K562 (cell line): ENCODE measurements around the gene ADGRB2. TPM values are rescaled to one million over a fixed set of nuclear protein-coding genes. Genes with fewer than 3 reads are reported as not detected.

Source experiments
- ATAC-seq: fragments of 200-7000 bp; cut with Tn5 transposase; 3 replicates; pipeline ENCODE4 v1.9.1; 2020; ENCODE audit warnings: moderate library complexity
- BruUV-seq: library from RNA; stranded (reverse); fragments of 400-500 nt; replicated peaks from 2 replicates; lab custom pipeline; 2021; lab: Mats Ljungman, UMichigan
- CTCF ChIA-PET: fragments of 300-600 bp; formaldehyde crosslinking; extraction: SDS; loops from one replicate; lab custom pipeline; 2021; ENCODE audit warnings: low intra/inter-chr PET ratio; lab: Yijun Ruan, JAX
- POLR2A ChIA-PET: fragments of 300-600, 350-650 bp; sonication (Branson Sonifier 250); formaldehyde crosslinking; extraction: SDS; loops from one replicate; lab custom pipeline; 2021; ENCODE audit warnings: antibody characterized with exemption, inconsistent platforms; lab: Yijun Ruan, JAX
- DNase-seq, 4 experiments: peaks; one replicate each; pipeline versions ENCODE4 v3.0.0 to v3.0.0-alpha.2; 2011 to 2018; ENCODE audit warnings: low spot score in 3 of 4, mixed read lengths in 3 of 4; ENCODE audit errors: extremely low read depth in 1 of 4
- FAIRE-seq: peaks from 2 replicates; lab custom pipeline; 2011; peaks lifted over from hg19 to GRCh38; lab: Jason Lieb, UNC
- H2AFZ ChIP-seq: 2 replicates; pipeline ENCODE4 v1.6.0; 2011; ENCODE audit warnings: low read depth, low read length, control low read depth, inconsistent platforms
- H3K27ac ChIP-seq: fragments of 200-600 bp; 3 replicates; pipeline ENCODE4 v1.8.0; 2011; ENCODE audit warnings: low read depth, mild to moderate bottlenecking, control low read depth, inconsistent platforms, low read length, moderate library complexity, mixed read lengths; ENCODE audit errors: extremely low read depth
- H3K27me3 ChIP-seq, 2 experiments: fragments of 300-600 bp in 1 of 2; 2 replicates in 1 of 2; 3 replicates in 1 of 2; pipeline versions ENCODE4 v1.6.0 to v1.8.0; 2011; ENCODE audit warnings: inconsistent platforms in 2 of 2, low read length in 2 of 2, mild to moderate bottlenecking in 1 of 2, mixed read lengths in 1 of 2, moderate library complexity in 1 of 2; ENCODE audit not compliant: control insufficient read depth in 2 of 2, insufficient read depth in 2 of 2
- H3K36me3 ChIP-seq: fragments of 300-600 bp; 3 replicates; pipeline ENCODE4 v1.8.0; 2011; ENCODE audit warnings: mild to moderate bottlenecking, low read length, inconsistent platforms; ENCODE audit not compliant: control insufficient read depth, insufficient read depth
- H3K4me1 ChIP-seq, 2 experiments: fragments of 200-600 bp in 1 of 2; replicated peaks in 1 of 2; 2 replicates in 1 of 2; 3 replicates in 1 of 2; pipeline versions ENCODE4 v1.5.1 to v1.8.0; 2011; ENCODE audit warnings: inconsistent platforms in 2 of 2, low read length in 2 of 2, mild to moderate bottlenecking in 1 of 2, mixed read lengths in 1 of 2, moderate library complexity in 1 of 2; ENCODE audit not compliant: control insufficient read depth in 2 of 2, insufficient read depth in 2 of 2
- H3K4me2 ChIP-seq: 2 replicates; pipeline ENCODE4 v1.6.1; 2011; ENCODE audit warnings: low read length, control low read depth, inconsistent platforms, mixed read lengths; ENCODE audit not compliant: insufficient read depth
- H3K4me3 ChIP-seq: fragments of 200-600 bp; sonication (generic), shearing (Covaris generic); 2 replicates; pipeline ENCODE4 v1.5.1; 2016; ENCODE audit warnings: control low read depth, inconsistent platforms
- H3K79me2 ChIP-seq: fragments of 200-600 bp; 3 replicates; pipeline ENCODE4 v1.8.0; 2011; ENCODE audit warnings: low read length, inconsistent platforms; ENCODE audit not compliant: control insufficient read depth, insufficient read depth
- H3K9ac ChIP-seq, 2 experiments: 2 replicates each; pipeline versions ENCODE4 v1.6.0 to v1.6.1; 2011; ENCODE audit warnings: low read depth in 2 of 2, low read length in 2 of 2, control low read depth in 1 of 2, inconsistent platforms in 1 of 2, mild to moderate bottlenecking in 1 of 2, mixed read lengths in 1 of 2; ENCODE audit not compliant: insufficient read depth in 1 of 2
- H3K9me1 ChIP-seq: one replicate; pipeline ENCODE4 v1.6.0; 2011; ENCODE audit warnings: inconsistent platforms, mild to moderate bottlenecking, low read length, moderate library complexity; ENCODE audit not compliant: control insufficient read depth, insufficient read depth
- H3K9me3 ChIP-seq: replicated peaks from 2 replicates; pipeline ENCODE4 v1.5.1; 2011; ENCODE audit warnings: low read depth, low read length, inconsistent platforms; ENCODE audit not compliant: control insufficient read depth, insufficient read depth
- H4K20me1 ChIP-seq: replicated peaks from 2 replicates; pipeline ENCODE4 v1.6.1; 2011; ENCODE audit warnings: low read length, inconsistent platforms, mixed read lengths; ENCODE audit not compliant: control insufficient read depth, insufficient read depth
- ADNP ChIP-seq: fragments of 200-800 bp; sonication (Bioruptor generic); IDR thresholded peaks from 2 replicates; pipeline ENCODE4 v1.6.1; 2016; ENCODE audit warnings: missing genetic modification characterization, missing compliant biosample characterization
- CEBPB ChIP-seq: fragments of 450-650 bp; IDR thresholded peaks from 2 replicates; pipeline ENCODE4 v1.6.1; 2016; ENCODE audit warnings: missing genetic modification characterization, missing compliant biosample characterization
- CHD4 ChIP-seq: fragments of 200-600 bp; sonication (generic); IDR thresholded peaks from 3 replicates; pipeline ENCODE4 v1.6.1; 2012; ENCODE audit warnings: low read depth, mild to moderate bottlenecking, mixed read lengths, low read length, inconsistent platforms; ENCODE audit not compliant: insufficient read depth, insufficient replicate concordance, poor library complexity, severe bottlenecking
- CREB1 ChIP-seq, 2 experiments: sonication (generic) in 1 of 2; formaldehyde crosslinking in 1 of 2; IDR thresholded peaks; 2 replicates each; pipeline versions ENCODE4 v1.6.1 to v1.8.0; 2012 to 2022; ENCODE audit warnings: inconsistent platforms in 1 of 2, mild to moderate bottlenecking in 1 of 2, missing genetic modification reagents in 1 of 2, moderate library complexity in 1 of 2
- FOXJ2 ChIP-seq: fragments of 200-800 bp; sonication (Bioruptor generic); IDR thresholded peaks from 2 replicates; pipeline ENCODE4 v1.6.1; 2016; ENCODE audit warnings: missing genetic modification characterization, missing compliant biosample characterization
- KDM1A ChIP-seq, 2 experiments: fragments of 450-650 bp; IDR thresholded peaks; 2 replicates each; pipeline ENCODE4 v1.6.1; 2016; ENCODE audit warnings: mild to moderate bottlenecking in 2 of 2
- MAFG ChIP-seq: fragments of 450-650 bp; conservative IDR thresholded peaks from 2 replicates; pipeline ENCODE4 v1.6.1; 2016; ENCODE audit warnings: missing genetic modification characterization, missing compliant biosample characterization
- MECOM ChIP-seq: fragments of 250-450 bp; sonication (Bioruptor Pico); IDR thresholded peaks from 2 replicates; pipeline ENCODE4 v1.8.0; 2022; ENCODE audit warnings: inconsistent platforms
- NUFIP1 ChIP-seq: fragments of 450-650 bp; IDR thresholded peaks from 2 replicates; pipeline ENCODE4 v1.6.1; 2018; ENCODE audit not compliant: partially characterized antibody
- PYGO2 ChIP-seq: fragments of 450-650 bp; IDR thresholded peaks from 2 replicates; pipeline ENCODE4 v1.6.1; 2016; ENCODE audit warnings: mild to moderate bottlenecking, missing genetic modification characterization, moderate library complexity, missing compliant biosample characterization
- RBM39 ChIP-seq: fragments of 200-400 bp; formaldehyde crosslinking; optimal IDR thresholded peaks from 2 replicates; pipeline ENCODE3; 2018; ENCODE audit warnings: low read depth, low read length
- SMARCA5 ChIP-seq: fragments of 450-650 bp; IDR thresholded peaks from 2 replicates; pipeline ENCODE4 v1.6.1; 2016
- SRSF3 ChIP-seq: fragments of 200-400 bp; formaldehyde crosslinking; IDR thresholded peaks from 2 replicates; pipeline ENCODE4 v1.6.1; 2016; ENCODE audit warnings: mild to moderate bottlenecking, low read length, moderate library complexity; ENCODE audit not compliant: insufficient read depth
- TCF3 ChIP-seq: sonication (generic); formaldehyde crosslinking; IDR thresholded peaks from 2 replicates; pipeline ENCODE4 v1.4.0; 2020; ENCODE audit warnings: mild to moderate bottlenecking, missing genetic modification reagents
- ZC3H11A ChIP-seq: IDR thresholded peaks from 2 replicates; pipeline ENCODE4 v1.6.1; 2012; ENCODE audit warnings: low read depth, low read length, improper control_type of control experiment
- ZC3H8 ChIP-seq: fragments of 450-650 bp; IDR thresholded peaks from 2 replicates; pipeline ENCODE4 v1.6.1; 2017
- ZKSCAN1 ChIP-seq: fragments of 150-350 bp; IDR thresholded peaks from 2 replicates; pipeline ENCODE4 v1.6.1; 2016; ENCODE audit warnings: low read depth, low read length
- ZKSCAN3 ChIP-seq: fragments of 250-450 bp; sonication (Bioruptor Pico); IDR thresholded peaks from 2 replicates; pipeline ENCODE4 v1.4.0; 2020
- ZNF3 ChIP-seq: fragments of 250-450 bp; sonication (Bioruptor Pico); IDR thresholded peaks from 2 replicates; pipeline ENCODE4 v1.5.0; 2021; ENCODE audit warnings: mild to moderate bottlenecking, moderate library complexity
- ZNF324 ChIP-seq: fragments of 250-450 bp; sonication (Bioruptor Pico); IDR thresholded peaks from 2 replicates; pipeline ENCODE4 v1.4.0; 2020; ENCODE audit warnings: mild to moderate bottlenecking
- WGBS: fragments of 100-300 bp; shearing (Covaris generic); methylation state at CpG from one replicate; pipeline ENCODE4 v1.1.6; 2016; ENCODE audit warnings: low coverage, mixed read lengths; ENCODE audit not compliant: insufficient coverage; ENCODE audit errors: missing lambda C conversion rate; 5-methylcytosine and 5-hydroxymethylcytosine counted together
- in situ Hi-C: fragments of 300-500 bp; cut with MboI; formaldehyde crosslinking; loops from 4 replicates; pipeline ENCODE4 v1.15.0; 2018; ENCODE audit warnings: inconsistent platforms, mixed read lengths
- intact Hi-C: fragments of 100-400 bp; cut with micrococcal nuclease; formaldehyde crosslinking; loops from 2 replicates; pipeline ENCODE4 v1.14.2; 2022
- polyA plus RNA-seq, 8 experiments: library from polyadenylated mRNA; depleted of rRNA in 4 of 8; stranded (reverse) in 5 of 8; unstranded in 3 of 8; fragments of >200 nt; fragmentation: Nextera tagmentation in 2 of 8; fragmentation: Illumina TruSeq in 1 of 8; extraction: Ambion mirVana in 2 of 8; extraction: Trizol in 1 of 8; gene quantifications; 2 replicates each; pipeline versions ENCODE4 v1.2.1 to v1.2.3, GENCODE V29; 2011 to 2014; ENCODE audit warnings: inconsistent platforms in 1 of 8, missing spikeins in 1 of 8
- total RNA-seq, 7 experiments: library from RNA; depleted of rRNA in 6 of 7; stranded (reverse); fragments of >200 nt in 6 of 7; fragmentation: Illumina TruSeq in 2 of 7; extraction: Trizol in 2 of 7; gene quantifications; 2 replicates each; pipeline versions ENCODE4 v1.2.1 to v1.2.3, GENCODE V29; 2011 to 2021; ENCODE audit warnings: low replicate concordance in 1 of 7
- TF ChIP-seq, protein P1 (sequence below): sonication (generic); IDR thresholded peaks from 2 replicates; pipeline ENCODE4 v1.6.1; 2016
- TF ChIP-seq, protein P2 (sequence below): fragments of 250-450 bp; sonication (Bioruptor Pico); IDR thresholded peaks from 2 replicates; pipeline ENCODE4 v1.8.0; 2022; ENCODE audit warnings: inconsistent platforms, mild to moderate bottlenecking, moderate library complexity, borderline replicate concordance
- TF ChIP-seq, protein P3 (sequence below): fragments of 450-650 bp; formaldehyde crosslinking; IDR thresholded peaks from 2 replicates; pipeline ENCODE4 v1.4.0; 2022; ENCODE audit warnings: missing genetic modification characterization

Gene ADGRB2
- total and polyA plus RNA-seq, 9 of the 15 experiments (the other 6 are each of a cell fraction or from before 2014, with no cell fraction given), result 0.04 to 0.23 (median 0.20) TPM; not detected in 2

DNA sequence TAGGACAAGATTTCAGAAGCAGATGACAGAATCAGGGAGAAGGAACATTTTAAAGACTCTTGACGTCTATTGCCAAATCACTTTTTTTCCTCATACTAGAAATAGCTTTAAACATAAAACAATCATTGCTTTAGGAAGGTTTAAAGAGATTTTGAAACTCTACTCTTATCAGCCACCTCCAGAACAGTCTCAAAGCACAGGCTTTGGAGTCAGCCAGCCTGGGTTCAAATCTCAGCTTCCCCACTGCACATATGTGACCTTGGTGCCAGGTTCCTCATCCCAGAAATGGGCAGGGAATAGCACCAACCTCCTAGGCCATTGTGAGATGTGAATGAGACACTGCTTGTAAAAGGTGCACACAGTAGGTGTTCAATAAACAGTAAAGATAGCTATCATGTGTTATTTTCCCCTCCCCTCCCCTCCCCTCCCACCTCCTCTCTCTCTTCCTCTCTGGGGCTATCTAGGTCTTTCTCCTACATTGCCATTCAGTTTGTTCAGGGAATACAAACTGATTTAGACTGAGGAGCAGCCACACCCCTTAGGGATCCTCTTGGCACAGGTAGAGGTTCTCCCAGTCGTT is 31.0 kb upstream of the ADGRB2 start:
- ATAC-seq (no peak), FAIRE-seq (peak; percentile 67), DNase-seq (no peak)
- BruUV-seq, result no TSS peak
- no peaks in the 10 kb centered on the region for H3K36me3 ChIP-seq
- H4K20me1 ChIP-seq, result peaks cover 7% of the 10 kb centered on the region
- ChIA-PET POLR2A (no interaction called here), CTCF (no interaction called here)
- in situ Hi-C loops, result no loop called here
- peaks cover 8 to 27% of the 10 kb centered on the region in 2 experiments for H3K4me1 ChIP-seq
- no peak overlapping the region for H3K27ac ChIP-seq
- H3K79me2 ChIP-seq, result no peaks in the 10 kb centered on the region
- 0% methylated on average over 2 of the region's 2 CpGs for WGBS
- intact Hi-C loops, result no loop called here
- no peak overlapping the region for H3K4me3 ChIP-seq
- H2AFZ ChIP-seq, result no peak overlapping the region
- H3K9me3 ChIP-seq, result no peaks in the 10 kb centered on the region
- H3K27me3 ChIP-seq, result peaks cover 36 to 79% of the 10 kb centered on the region in 2 experiments
- H3K9ac ChIP-seq, result no peak overlapping the region
- H3K9me1 ChIP-seq, result no peaks in the 10 kb centered on the region
- no peak overlapping the region for H3K4me2 ChIP-seq
- TF ChIP-seq ADNP (tag) (no peak), CREB1 (IDR thresholded peaks at IDR 0.05) (no peak), CREB1 (CRISPR knock-in tag; IDR thresholded peaks at IDR 0.05) (no peak), KDM1A (IDR thresholded peaks at IDR 0.05) (peak; percentile 95 to 96), ZNF3 (CRISPR knock-in tag) (no peak), MAFG (tag) (no peak), SRSF3 (no peak), MECOM (CRISPR knock-in tag) (no peak), NUFIP1 (no peak), ZKSCAN3 (CRISPR knock-in tag) (no peak), CEBPB (tag) (0 out of 2 replicates have a peak, but pooled peaks have one; percentile 8), ZC3H8 (no peak), TCF3 (CRISPR knock-in tag) (peak; percentile 65), FOXJ2 (no peak), SMARCA5 (no peak), ZNF324 (CRISPR knock-in tag) (no peak), CHD4 (no peak), ZKSCAN1 (peak; percentile 68), ZC3H11A (no peak), PYGO2 (tag) (no peak), RBM39 (no peak)
- TF ChIP-seq, protein P1, sequence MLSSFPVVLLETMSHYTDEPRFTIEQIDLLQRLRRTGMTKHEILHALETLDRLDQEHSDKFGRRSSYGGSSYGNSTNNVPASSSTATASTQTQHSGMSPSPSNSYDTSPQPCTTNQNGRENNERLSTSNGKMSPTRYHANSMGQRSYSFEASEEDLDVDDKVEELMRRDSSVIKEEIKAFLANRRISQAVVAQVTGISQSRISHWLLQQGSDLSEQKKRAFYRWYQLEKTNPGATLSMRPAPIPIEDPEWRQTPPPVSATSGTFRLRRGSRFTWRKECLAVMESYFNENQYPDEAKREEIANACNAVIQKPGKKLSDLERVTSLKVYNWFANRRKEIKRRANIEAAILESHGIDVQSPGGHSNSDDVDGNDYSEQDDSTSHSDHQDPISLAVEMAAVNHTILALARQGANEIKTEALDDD, result no peak
- TF ChIP-seq, protein P2, sequence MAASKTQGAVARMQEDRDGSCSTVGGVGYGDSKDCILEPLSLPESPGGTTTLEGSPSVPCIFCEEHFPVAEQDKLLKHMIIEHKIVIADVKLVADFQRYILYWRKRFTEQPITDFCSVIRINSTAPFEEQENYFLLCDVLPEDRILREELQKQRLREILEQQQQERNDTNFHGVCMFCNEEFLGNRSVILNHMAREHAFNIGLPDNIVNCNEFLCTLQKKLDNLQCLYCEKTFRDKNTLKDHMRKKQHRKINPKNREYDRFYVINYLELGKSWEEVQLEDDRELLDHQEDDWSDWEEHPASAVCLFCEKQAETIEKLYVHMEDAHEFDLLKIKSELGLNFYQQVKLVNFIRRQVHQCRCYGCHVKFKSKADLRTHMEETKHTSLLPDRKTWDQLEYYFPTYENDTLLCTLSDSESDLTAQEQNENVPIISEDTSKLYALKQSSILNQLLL (CRISPR knock-in tag), result no peak
- TF ChIP-seq, protein P3, sequence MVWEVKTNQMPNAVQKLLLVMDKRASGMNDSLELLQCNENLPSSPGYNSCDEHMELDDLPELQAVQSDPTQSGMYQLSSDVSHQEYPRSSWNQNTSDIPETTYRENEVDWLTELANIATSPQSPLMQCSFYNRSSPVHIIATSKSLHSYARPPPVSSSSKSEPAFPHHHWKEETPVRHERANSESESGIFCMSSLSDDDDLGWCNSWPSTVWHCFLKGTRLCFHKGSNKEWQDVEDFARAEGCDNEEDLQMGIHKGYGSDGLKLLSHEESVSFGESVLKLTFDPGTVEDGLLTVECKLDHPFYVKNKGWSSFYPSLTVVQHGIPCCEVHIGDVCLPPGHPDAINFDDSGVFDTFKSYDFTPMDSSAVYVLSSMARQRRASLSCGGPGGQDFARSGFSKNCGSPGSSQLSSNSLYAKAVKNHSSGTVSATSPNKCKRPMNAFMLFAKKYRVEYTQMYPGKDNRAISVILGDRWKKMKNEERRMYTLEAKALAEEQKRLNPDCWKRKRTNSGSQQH (CRISPR knock-in tag), result no peak
